Osteoblast (primary cell): Measurements from ENCODE around the gene TCF7L2. TPM values are rescaled to one million over a fixed set of nuclear protein-coding genes. Genes with fewer than 3 reads are reported as not detected.

Source experiments
- DNase-seq: peaks from one replicate; pipeline ENCODE4 v3.0.0; 2011; ENCODE audit warnings: low spot score, mixed read lengths; ENCODE audit not compliant: insufficient read length; ENCODE audit errors: missing footprints
- H2AFZ ChIP-seq: 2 replicates; pipeline ENCODE4 v1.6.0; 2011; ENCODE audit warnings: mild to moderate bottlenecking, low read length
- H3K27ac ChIP-seq: 2 replicates; pipeline ENCODE4 v1.5.1; 2011; ENCODE audit warnings: mild to moderate bottlenecking, low read depth, low read length, moderate library complexity
- H3K27me3 ChIP-seq: 2 replicates; pipeline ENCODE4 v1.6.0; 2012; ENCODE audit warnings: mild to moderate bottlenecking, control low read depth, inconsistent platforms, low read length, moderate library complexity; ENCODE audit not compliant: insufficient read depth
- H3K36me3 ChIP-seq: 2 replicates; pipeline ENCODE4 v1.5.1; 2011; ENCODE audit warnings: mild to moderate bottlenecking, low read length, control low read depth, moderate library complexity; ENCODE audit not compliant: insufficient read depth
- H3K4me1 ChIP-seq: 2 replicates; pipeline ENCODE4 v1.5.1; 2011; ENCODE audit warnings: mild to moderate bottlenecking, low read length, control low read depth, moderate library complexity; ENCODE audit not compliant: insufficient read depth
- H3K4me2 ChIP-seq: 2 replicates; pipeline ENCODE4 v1.6.0; 2011; ENCODE audit warnings: mild to moderate bottlenecking, low read length; ENCODE audit not compliant: insufficient read depth
- H3K4me3 ChIP-seq: fragments of 200-600 bp; sonication (generic); 3 replicates; pipeline ENCODE4 v1.5.1; 2012; ENCODE audit warnings: mild to moderate bottlenecking, low read length, inconsistent platforms; ENCODE audit not compliant: insufficient read depth
- H3K79me2 ChIP-seq: 2 replicates; pipeline ENCODE4 v1.6.0; 2012; ENCODE audit warnings: mild to moderate bottlenecking, low read length, control low read depth, inconsistent platforms; ENCODE audit not compliant: insufficient read depth
- H3K9me3 ChIP-seq: 2 replicates; pipeline ENCODE4 v1.5.1; 2011; ENCODE audit warnings: low read depth, low read length, control low read depth
- H4K20me1 ChIP-seq: 2 replicates; pipeline ENCODE4 v1.6.0; 2012; ENCODE audit warnings: mild to moderate bottlenecking, low read length, control low read depth; ENCODE audit not compliant: insufficient read depth
- total RNA-seq: library from RNA; depleted of rRNA; stranded (reverse); fragments of >200 nt; gene quantifications from 2 replicates; pipeline ENCODE4 v1.2.3, GENCODE V29; 2012
- TF ChIP-seq, protein P1 (sequence below): IDR thresholded peaks from 2 replicates; pipeline ENCODE4 v1.5.1; 2011; ENCODE audit warnings: mild to moderate bottlenecking, low read depth, low read length, moderate library complexity; ENCODE audit errors: extremely low read depth

The TCF7L2 gene
- total RNA-seq, 1 donor = 9.0 TPM

GRCh38 chr10:112988839-112989406 is 38.9 kb downstream of the TCF7L2 start:
- H2AFZ ChIP-seq = no peak overlapping the region
- H3K4me3 ChIP-seq = no peak overlapping the region
- peaks cover 31% of the 10 kb centered on the region for H3K4me1 ChIP-seq
- TF ChIP-seq, protein P1, sequence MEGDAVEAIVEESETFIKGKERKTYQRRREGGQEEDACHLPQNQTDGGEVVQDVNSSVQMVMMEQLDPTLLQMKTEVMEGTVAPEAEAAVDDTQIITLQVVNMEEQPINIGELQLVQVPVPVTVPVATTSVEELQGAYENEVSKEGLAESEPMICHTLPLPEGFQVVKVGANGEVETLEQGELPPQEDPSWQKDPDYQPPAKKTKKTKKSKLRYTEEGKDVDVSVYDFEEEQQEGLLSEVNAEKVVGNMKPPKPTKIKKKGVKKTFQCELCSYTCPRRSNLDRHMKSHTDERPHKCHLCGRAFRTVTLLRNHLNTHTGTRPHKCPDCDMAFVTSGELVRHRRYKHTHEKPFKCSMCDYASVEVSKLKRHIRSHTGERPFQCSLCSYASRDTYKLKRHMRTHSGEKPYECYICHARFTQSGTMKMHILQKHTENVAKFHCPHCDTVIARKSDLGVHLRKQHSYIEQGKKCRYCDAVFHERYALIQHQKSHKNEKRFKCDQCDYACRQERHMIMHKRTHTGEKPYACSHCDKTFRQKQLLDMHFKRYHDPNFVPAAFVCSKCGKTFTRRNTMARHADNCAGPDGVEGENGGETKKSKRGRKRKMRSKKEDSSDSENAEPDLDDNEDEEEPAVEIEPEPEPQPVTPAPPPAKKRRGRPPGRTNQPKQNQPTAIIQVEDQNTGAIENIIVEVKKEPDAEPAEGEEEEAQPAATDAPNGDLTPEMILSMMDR = no peak
- H3K4me2 ChIP-seq = no peak overlapping the region
- peaks cover 40% of the 10 kb centered on the region for H3K79me2 ChIP-seq
- no peak overlapping the region for H3K27ac ChIP-seq
- H3K27me3 ChIP-seq = no peaks in the 10 kb centered on the region
- H3K9me3 ChIP-seq = no peaks in the 10 kb centered on the region
- no peaks in the 10 kb centered on the region for H3K36me3 ChIP-seq
- DNase-seq = no peak
- H4K20me1 ChIP-seq = peaks cover 44% of the 10 kb centered on the region

DNA sequence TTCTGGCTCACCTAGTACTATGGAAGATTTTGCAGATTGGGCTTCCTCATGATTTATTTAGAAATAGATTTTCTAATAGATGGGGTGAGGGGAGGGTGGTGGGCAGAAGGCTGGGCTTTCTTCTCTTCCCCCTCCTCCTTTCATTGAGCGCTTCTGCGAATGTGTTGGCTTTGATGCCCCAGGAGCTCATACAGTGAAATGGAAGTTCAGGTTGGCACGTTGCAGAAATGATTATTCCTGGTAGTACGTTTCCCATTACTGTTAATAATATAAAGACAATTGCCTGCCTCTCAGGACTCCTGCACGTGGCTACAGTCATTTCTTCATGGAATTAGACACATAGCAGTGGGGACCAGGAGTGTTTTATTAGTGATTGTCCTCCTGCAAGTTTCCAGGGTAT is 39.8 kb downstream of the TCF7L2 start:
- H3K27me3 ChIP-seq = no peaks in the 10 kb centered on the region
- H3K4me3 ChIP-seq = no peak overlapping the region
- peaks cover 31% of the 10 kb centered on the region for H3K4me1 ChIP-seq
- no peaks in the 10 kb centered on the region for H3K9me3 ChIP-seq
- no peaks in the 10 kb centered on the region for H3K36me3 ChIP-seq
- H3K27ac ChIP-seq = no peak overlapping the region
- TF ChIP-seq, protein P1 = no peak
- H3K79me2 ChIP-seq = peaks cover 35% of the 10 kb centered on the region
- no peak overlapping the region for H3K4me2 ChIP-seq
- H2AFZ ChIP-seq = no peak overlapping the region
- no peak for DNase-seq
- H4K20me1 ChIP-seq = peaks cover 45% of the 10 kb centered on the region

DNA sequence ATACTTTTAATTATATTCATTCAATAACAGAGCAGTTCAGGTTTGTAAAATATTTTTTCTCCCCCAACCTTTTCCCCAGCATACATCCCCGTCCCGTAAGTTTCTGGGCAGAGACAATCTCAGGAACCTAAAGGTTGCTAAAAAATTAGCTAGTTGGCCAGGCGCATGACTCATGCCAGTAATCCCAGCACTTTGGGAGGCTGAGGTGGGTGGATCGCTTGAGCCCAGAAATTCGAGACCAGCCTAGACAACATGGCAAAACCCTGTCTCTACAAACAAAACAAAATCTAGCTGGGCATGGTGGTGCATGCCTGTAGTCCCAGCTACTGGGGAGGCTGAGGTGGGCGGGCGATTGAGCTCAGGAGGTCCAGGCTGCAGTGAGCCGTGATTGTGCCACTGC is 40.2 kb downstream of the TCF7L2 start:
- H3K4me1 ChIP-seq = peaks cover 26% of the 10 kb centered on the region
- H3K27me3 ChIP-seq = no peaks in the 10 kb centered on the region
- H4K20me1 ChIP-seq = peaks cover 45% of the 10 kb centered on the region
- TF ChIP-seq, protein P1 = no peak
- H3K9me3 ChIP-seq = no peaks in the 10 kb centered on the region
- H3K4me3 ChIP-seq = no peak overlapping the region
- H3K79me2 ChIP-seq = peaks cover 33% of the 10 kb centered on the region
- no peak overlapping the region for H2AFZ ChIP-seq
- no peak overlapping the region for H3K27ac ChIP-seq
- H3K4me2 ChIP-seq = no peak overlapping the region
- no peaks in the 10 kb centered on the region for H3K36me3 ChIP-seq
- no peak for DNase-seq

DNA sequence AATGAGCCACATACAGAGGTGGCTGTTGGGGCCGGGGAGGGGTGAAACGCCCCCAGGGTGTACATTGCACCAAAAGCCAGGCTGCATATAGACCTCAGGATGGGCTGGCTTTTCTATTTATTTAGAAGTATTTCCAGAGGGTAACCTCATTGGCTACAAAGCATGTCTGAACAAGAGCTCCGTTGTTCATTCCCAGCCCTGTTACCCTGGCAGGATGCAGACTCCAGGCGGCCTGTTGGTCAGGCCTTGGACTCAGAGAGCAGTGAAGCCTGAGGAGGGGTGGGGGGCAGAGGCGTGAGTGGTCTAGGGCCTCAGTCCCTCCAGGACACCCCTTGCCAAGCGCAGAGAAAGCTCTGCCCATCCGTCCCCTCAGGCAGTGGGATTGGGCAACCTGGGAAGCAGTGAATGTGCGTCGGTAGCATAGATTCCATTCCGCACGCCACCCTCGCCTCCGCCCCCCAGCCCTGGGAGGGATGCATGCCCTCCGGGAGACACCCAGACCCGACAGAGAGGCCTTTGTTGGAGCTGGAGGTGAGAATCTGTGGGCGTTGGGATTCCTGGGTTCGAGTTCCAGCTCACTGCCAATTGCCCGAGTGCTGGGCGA is 41.9 kb downstream of the TCF7L2 start:
- no peak overlapping the region for H3K4me3 ChIP-seq
- peaks cover 42% of the 10 kb centered on the region for H4K20me1 ChIP-seq
- H3K9me3 ChIP-seq = no peaks in the 10 kb centered on the region
- no peaks in the 10 kb centered on the region for H3K36me3 ChIP-seq
- no peak overlapping the region for H2AFZ ChIP-seq
- H3K79me2 ChIP-seq = peaks cover 42% of the 10 kb centered on the region
- no peaks in the 10 kb centered on the region for H3K27me3 ChIP-seq
- no peak overlapping the region for H3K27ac ChIP-seq
- no peak overlapping the region for H3K4me2 ChIP-seq
- DNase-seq = no peak
- TF ChIP-seq, protein P1 = no peak
- peaks cover 10% of the 10 kb centered on the region for H3K4me1 ChIP-seq
